CD4-positive, alpha-beta T cell treated with Interleukin-4 for 1 hour (primary cell): Measurements from ENCODE around the gene GMDS.

Source experiments
- DNase-seq, 2 donors: peaks; one replicate each; pipeline ENCODE4 v3.0.0-alpha.2; 2020 to 2022

The GMDS gene

GRCh38 chr6:2129182-2129621, 116.2 kb downstream of the GMDS start:
- DNase-seq: no peak

- DNase-seq: peak; percentile 19 to 24
Observed at GRCh38 chr6:2127484-2127911, 117.9 kb downstream of the GMDS start.

GRCh38 chr6:2126351-2126750, 119.1 kb downstream of the GMDS start:
- DNase-seq: no peak

GRCh38 chr6:2125158-2125557, 120.2 kb downstream of the GMDS start:
- DNase-seq: no peak

- DNase-seq: no peak
Observed at GRCh38 chr6:2124260-2124709, 121.1 kb downstream of the GMDS start.

- DNase-seq: no peak
Observed at GRCh38 chr6:2120912-2121311, 124.5 kb downstream of the GMDS start.

- DNase-seq: no peak
Observed at GRCh38 chr6:2119275-2119674, 126.1 kb downstream of the GMDS start.

- DNase-seq: no peak
Observed at GRCh38 chr6:2118136-2118535, 127.3 kb downstream of the GMDS start.

- DNase-seq: no peak
Observed at GRCh38 chr6:2117447-2117846, 128.0 kb downstream of the GMDS start.

GRCh38 chr6:2116496-2116895, 128.9 kb downstream of the GMDS start:
- DNase-seq: no peak

- DNase-seq: no peak
Observed at GRCh38 chr6:2114100-2114499, 131.3 kb downstream of the GMDS start.

GRCh38 chr6:2111162-2111677, 134.2 kb downstream of the GMDS start:
- DNase-seq: peak in 1 of 2 donors; percentile 4

GRCh38 chr6:2110504-2110903, 134.9 kb downstream of the GMDS start:
- DNase-seq: no peak

GRCh38 chr6:2109796-2110195, 135.6 kb downstream of the GMDS start:
- no peak for DNase-seq

GRCh38 chr6:2108700-2109306, 136.6 kb downstream of the GMDS start:
- DNase-seq: no peak

- no peak for DNase-seq
Observed at GRCh38 chr6:2104524-2104880, 140.9 kb downstream of the GMDS start.

GRCh38 chr6:2103765-2104523, 141.5 kb downstream of the GMDS start:
- DNase-seq: peak in 1 of 2 donors; percentile 46

- no peak for DNase-seq
Observed at GRCh38 chr6:2102966-2103365, 142.4 kb downstream of the GMDS start.

- no peak for DNase-seq
Observed at GRCh38 chr6:2102316-2102883, 143.0 kb downstream of the GMDS start.

GRCh38 chr6:2101213-2101612, 144.2 kb downstream of the GMDS start:
- DNase-seq: no peak

- no peak for DNase-seq
Observed at GRCh38 chr6:2099870-2100269, 145.5 kb downstream of the GMDS start.

GRCh38 chr6:2097464-2097863, 147.9 kb downstream of the GMDS start:
- no peak for DNase-seq

GRCh38 chr6:2094642-2095041, 150.8 kb downstream of the GMDS start:
- no peak for DNase-seq
